Measurements from ENCODE around the gene CXCR4.

- no peak for TF ChIP-seq CTCF (IDR thresholded peaks at IDR 0.05)
- TF ChIP-seq SIN3A (IDR thresholded peaks at IDR 0.05; ENCODE audit: borderline replicate concordance, insufficient read depth, low read depth, low read length), result no peak
- TF ChIP-seq POLR2AphosphoS5 (IDR thresholded peaks at IDR 0.05; ENCODE audit: low read depth, low read length), result no peak
Observed at GRCh38 chr2:136133586-136133985, 15.6 kb upstream of the CXCR4 start.
